ENCODE data around the gene PXYLP1.
A peak's percentile ranks its signal among the peaks of the same experiment; 100 is the strongest.
"Not testable (repeated sequence)": the region's sequence is repeated elsewhere in the genome, so short reads cannot be mapped to it uniquely, and the experiment has no call there.

The PXYLP1 gene

GRCh38 chr3:141292356-141293058, 60.9 kb downstream of the PXYLP1 start:
- Mint-ChIP-seq H3K9me3 (no peaks in the 10 kb centered on the region), H3K36me3 (ENCODE audit: low read depth) (peaks cover 25% of the 10 kb centered on the region), H3K4me3 (no peak overlapping the region), H3K4me1 (ENCODE audit: low read depth) (peaks cover 12% of the 10 kb centered on the region), H3K27me3 (no peaks in the 10 kb centered on the region), H3K27ac (no peak overlapping the region)
- intact Hi-C loops (cut with micrococcal nuclease), result no loop called here

GRCh38 chr3:141294301-141294700, 62.7 kb downstream of the PXYLP1 start:
- Mint-ChIP-seq H3K27me3 (no peaks in the 10 kb centered on the region), H3K4me3 (peak overlapping the region; percentile 61), H3K36me3 (ENCODE audit: low read depth) (peaks cover 21% of the 10 kb centered on the region), H3K9me3 (no peaks in the 10 kb centered on the region), H3K4me1 (ENCODE audit: low read depth) (no peaks in the 10 kb centered on the region), H3K27ac (peak overlapping the region; percentile 82)
- intact Hi-C loops (cut with micrococcal nuclease), result no loop called here

DNA sequence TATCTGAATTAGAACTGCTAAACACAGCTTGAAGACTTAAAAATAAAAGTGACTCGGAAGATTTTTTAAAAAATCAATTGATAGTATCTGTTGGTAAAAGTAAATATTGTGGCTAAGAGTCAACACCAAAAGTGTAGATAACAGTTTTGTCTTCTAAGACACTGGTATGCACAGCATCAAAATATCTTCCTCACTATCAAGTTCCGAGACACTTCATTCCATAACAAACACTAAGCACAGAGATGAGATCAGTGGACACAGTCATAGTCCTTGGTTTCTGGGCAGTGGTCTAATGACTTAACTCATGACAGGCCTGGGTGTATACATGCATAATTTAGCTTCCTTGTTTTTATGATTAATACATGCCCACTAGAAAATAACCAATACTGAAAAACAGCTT, 63.2 kb downstream of the PXYLP1 start:
- Mint-ChIP-seq H3K27me3 (no peaks in the 10 kb centered on the region), H3K36me3 (ENCODE audit: low read depth) (peaks cover 21% of the 10 kb centered on the region), H3K4me1 (ENCODE audit: low read depth) (peaks cover 2% of the 10 kb centered on the region), H3K4me3 (peak overlapping the region; percentile 61), H3K9me3 (no peaks in the 10 kb centered on the region), H3K27ac (peak overlapping the region; percentile 82)
- intact Hi-C loops (cut with micrococcal nuclease), result no loop called here

GRCh38 chr3:141300426-141300825, 68.8 kb downstream of the PXYLP1 start:
- H3K27ac Mint-ChIP-seq, result peak overlapping the region; percentile 98

GRCh38 chr3:141302364-141303141, 70.9 kb downstream of the PXYLP1 start:
- H3K4me3 Mint-ChIP-seq, result no peak overlapping the region

More at GRCh38 chr3:141300426-141300825, 68.8 kb downstream of the PXYLP1 start:
- not testable (repeated sequence) for H3K36me3 Mint-ChIP-seq (ENCODE audit: low read depth); H3K4me3 Mint-ChIP-seq; H3K9me3 Mint-ChIP-seq; H3K27me3 Mint-ChIP-seq
- peaks cover 35% of the 10 kb centered on the region for H3K4me1 Mint-ChIP-seq (ENCODE audit: low read depth)
- intact Hi-C loops (cut with micrococcal nuclease), result loop anchor here (5.0 kb wide), 1 partner anchor 68 kb away; the partner anchor contains the start of gene PXYLP1

GRCh38 chr3:141303481-141304223, 72.0 kb downstream of the PXYLP1 start:
- H3K4me1 Mint-ChIP-seq (ENCODE audit: low read depth), result peaks cover 56% of the 10 kb centered on the region
- H3K9me3 Mint-ChIP-seq, result no peaks in the 10 kb centered on the region
- no peaks in the 10 kb centered on the region for H3K27me3 Mint-ChIP-seq
- peak overlapping the region; percentile 98 for H3K27ac Mint-ChIP-seq
- no peaks in the 10 kb centered on the region for H3K36me3 Mint-ChIP-seq (ENCODE audit: low read depth)
- no peak overlapping the region for H3K4me3 Mint-ChIP-seq
- intact Hi-C loops (cut with micrococcal nuclease), result loop anchor here (5.0 kb wide), 1 partner anchor 71 kb away; the partner anchor contains the start of gene PXYLP1

More at GRCh38 chr3:141302364-141303141, 70.9 kb downstream of the PXYLP1 start:
- intact Hi-C loops (cut with micrococcal nuclease), result loop anchor here (5.0 kb wide), 1 partner anchor 70 kb away; the partner anchor contains the start of gene PXYLP1
- Mint-ChIP-seq H3K27ac (peak overlapping the region; percentile 98), H3K36me3 (ENCODE audit: low read depth) (no peaks in the 10 kb centered on the region), H3K27me3 (no peaks in the 10 kb centered on the region), H3K9me3 (no peaks in the 10 kb centered on the region), H3K4me1 (ENCODE audit: low read depth) (peaks cover 45% of the 10 kb centered on the region)

- H3K4me1 Mint-ChIP-seq (ENCODE audit: low read depth), result peaks cover 51% of the 10 kb centered on the region
These were observed 73.8 kb downstream of the PXYLP1 start for GRCh38 chr3:141305436-141305835.

GRCh38 chr3:141306276-141306675, 74.7 kb downstream of the PXYLP1 start:
- Mint-ChIP-seq H3K27me3 (no peaks in the 10 kb centered on the region), H3K9me3 (no peaks in the 10 kb centered on the region), H3K36me3 (ENCODE audit: low read depth) (peaks cover under 1% of the 10 kb centered on the region), H3K27ac (no peak overlapping the region), H3K4me3 (no peak overlapping the region), H3K4me1 (ENCODE audit: low read depth) (peaks cover 49% of the 10 kb centered on the region)
- intact Hi-C loops (cut with micrococcal nuclease), result no loop called here

More at GRCh38 chr3:141305436-141305835, 73.8 kb downstream of the PXYLP1 start:
- Mint-ChIP-seq H3K9me3 (no peaks in the 10 kb centered on the region), H3K36me3 (ENCODE audit: low read depth) (no peaks in the 10 kb centered on the region), H3K4me3 (no peak overlapping the region), H3K27ac (no peak overlapping the region), H3K27me3 (no peaks in the 10 kb centered on the region)
- intact Hi-C loops (cut with micrococcal nuclease), result no loop called here

DNA sequence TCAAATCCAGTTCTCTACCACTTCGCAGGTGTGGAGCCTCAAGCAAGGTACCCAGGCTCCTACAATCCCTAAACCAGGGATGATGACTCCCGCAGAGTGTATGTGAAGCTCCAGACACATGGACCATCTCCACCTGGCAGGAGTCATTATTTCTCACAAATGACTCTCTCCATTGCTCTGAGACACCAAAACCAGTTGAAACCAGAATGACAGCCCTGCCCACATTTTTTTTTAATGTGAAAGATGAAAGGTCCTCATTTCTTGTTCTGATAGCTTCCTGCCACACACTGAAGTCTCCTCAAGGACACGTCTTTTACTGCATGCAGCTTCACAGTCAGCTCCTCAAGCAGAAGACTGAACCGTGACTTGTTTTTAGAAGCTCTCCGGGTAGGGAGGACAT, 75.3 kb downstream of the PXYLP1 start:
- Mint-ChIP-seq H3K9me3 (no peaks in the 10 kb centered on the region), H3K36me3 (ENCODE audit: low read depth) (peaks cover 5% of the 10 kb centered on the region), H3K4me3 (no peak overlapping the region), H3K27ac (peak overlapping the region; percentile 50), H3K27me3 (no peaks in the 10 kb centered on the region), H3K4me1 (ENCODE audit: low read depth) (peaks cover 53% of the 10 kb centered on the region)
- intact Hi-C loops (cut with micrococcal nuclease), result no loop called here

DNA sequence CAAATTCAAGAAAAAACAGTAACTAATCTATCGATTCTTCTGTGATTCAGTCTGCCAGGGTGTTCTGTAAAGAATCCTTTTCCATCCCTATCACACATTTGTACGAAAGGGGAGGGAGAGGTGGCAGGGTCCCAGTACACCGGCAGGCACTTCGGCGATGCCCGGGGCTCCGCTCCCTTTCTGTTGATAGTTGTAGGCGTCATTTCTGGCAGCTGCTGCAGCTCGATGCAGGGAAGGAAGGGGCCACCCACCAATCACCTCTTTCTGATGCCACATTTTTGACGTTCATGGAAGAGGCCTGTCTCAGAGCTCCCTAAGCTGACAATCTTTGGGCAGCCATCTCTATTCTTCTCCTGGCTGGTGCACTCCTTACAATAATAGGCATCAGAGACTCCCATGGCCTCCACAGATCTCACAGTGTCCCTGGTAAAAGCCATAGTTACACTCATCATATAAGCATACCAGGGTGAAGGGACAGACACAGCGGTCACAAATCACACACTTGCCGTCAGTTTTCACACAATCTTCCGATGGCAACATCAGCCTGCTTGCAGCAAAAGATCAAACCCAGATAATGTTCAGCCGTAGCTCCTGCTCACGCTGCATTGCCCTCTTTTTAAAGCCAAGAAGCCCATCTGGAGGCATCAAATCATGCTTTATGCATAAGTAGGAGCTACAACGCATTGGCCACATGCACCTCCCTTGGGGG, 75.9 kb downstream of the PXYLP1 start:
- no peak overlapping the region for H3K4me3 Mint-ChIP-seq
- no peaks in the 10 kb centered on the region for H3K9me3 Mint-ChIP-seq
- H3K4me1 Mint-ChIP-seq (ENCODE audit: low read depth), result peaks cover 55% of the 10 kb centered on the region
- intact Hi-C loops (cut with micrococcal nuclease), result no loop called here
- peak overlapping the region; percentile 50 for H3K27ac Mint-ChIP-seq
- H3K27me3 Mint-ChIP-seq, result no peaks in the 10 kb centered on the region
- H3K36me3 Mint-ChIP-seq (ENCODE audit: low read depth), result peaks cover 5% of the 10 kb centered on the region

- no peaks in the 10 kb centered on the region for H3K27me3 Mint-ChIP-seq
- H3K27ac Mint-ChIP-seq, result no peak overlapping the region
- H3K9me3 Mint-ChIP-seq, result no peaks in the 10 kb centered on the region
- H3K4me3 Mint-ChIP-seq, result no peak overlapping the region
- H3K36me3 Mint-ChIP-seq (ENCODE audit: low read depth), result peaks cover 5% of the 10 kb centered on the region
- H3K4me1 Mint-ChIP-seq (ENCODE audit: low read depth), result peaks cover 56% of the 10 kb centered on the region
- intact Hi-C loops (cut with micrococcal nuclease), result no loop called here
These were observed 77.1 kb downstream of the PXYLP1 start for GRCh38 chr3:141308588-141309218.

- Mint-ChIP-seq H3K4me1 (ENCODE audit: low read depth) (peaks cover 50% of the 10 kb centered on the region), H3K4me3 (peak overlapping the region; percentile 88), H3K27ac (peak overlapping the region; percentile 86)
These were observed 79.5 kb downstream of the PXYLP1 start for GRCh38 chr3:141311170-141311495.

More at GRCh38 chr3:141311170-141311495, 79.5 kb downstream of the PXYLP1 start:
- Mint-ChIP-seq H3K9me3 (no peaks in the 10 kb centered on the region), H3K36me3 (ENCODE audit: low read depth) (peaks cover 5% of the 10 kb centered on the region), H3K27me3 (no peaks in the 10 kb centered on the region)
- intact Hi-C loops (cut with micrococcal nuclease), result loop anchor here (2.0 to 10.0 kb wide), 3 partner anchors 56 to 254 kb away; partner anchors contain the start of gene ZBTB38
